GM23338 (cell line): ENCODE data around the gene OSBPL1A. TPM values are rescaled to one million over a fixed set of nuclear protein-coding genes. Genes with fewer than 3 reads are reported as not detected.

Experiments
- ATAC-seq: fragments of 200-7000 bp; cut with Tn5 transposase; 3 replicates; pipeline ENCODE4 v1.9.1; 2020
- DNase-seq: peaks from one replicate; pipeline ENCODE4 v3.0.0-alpha.2; 2015; ENCODE audit warnings: low spot score
- H2AFZ ChIP-seq: fragments of 200-600 bp; sonication (generic); 2 replicates; pipeline ENCODE4 v1.8.0; 2016; ENCODE audit warnings: antibody characterized with exemption, mild to moderate bottlenecking, moderate library complexity
- H3F3A ChIP-seq: fragments of 200-600 bp; sonication (generic); replicated peaks from 2 replicates; pipeline ENCODE4 v1.8.0; 2017; ENCODE audit warnings: antibody characterized with exemption, mixed run types, low read depth
- H3K27ac ChIP-seq: fragments of 200-600 bp; sonication (generic); 2 replicates; pipeline ENCODE4 v1.6.1; 2016; ENCODE audit warnings: low read depth
- H3K27me3 ChIP-seq: fragments of 200-600 bp; sonication (generic); 2 replicates; pipeline ENCODE4 v1.8.0; 2016; ENCODE audit warnings: mild to moderate bottlenecking, mixed run types, moderate library complexity; ENCODE audit not compliant: insufficient read depth
- H3K36me3 ChIP-seq: fragments of 200-600 bp; sonication (generic); 2 replicates; pipeline ENCODE4 v1.8.0; 2016; ENCODE audit warnings: mild to moderate bottlenecking; ENCODE audit not compliant: insufficient read depth
- H3K4me1 ChIP-seq: fragments of 200-600 bp; sonication (generic); 2 replicates; pipeline ENCODE4 v1.8.0; 2016; ENCODE audit warnings: mild to moderate bottlenecking, moderate library complexity; ENCODE audit not compliant: insufficient read depth
- H3K4me2 ChIP-seq: fragments of 200-600 bp; sonication (generic); 2 replicates; pipeline ENCODE4 v1.7.1; 2017; ENCODE audit warnings: mixed run types
- H3K4me3 ChIP-seq: fragments of 200-600 bp; sonication (generic); 2 replicates; pipeline ENCODE4 v1.6.1; 2016; ENCODE audit warnings: mixed run types
- H3K79me2 ChIP-seq: fragments of 200-600 bp; sonication (generic); replicated peaks from 2 replicates; pipeline ENCODE4 v1.8.0; 2017; ENCODE audit warnings: mild to moderate bottlenecking; ENCODE audit not compliant: insufficient read depth
- H3K9me2 ChIP-seq: fragments of 200-600 bp; sonication (generic); 2 replicates; pipeline ENCODE4 v1.8.0; 2017; ENCODE audit not compliant: insufficient read depth
- H4K20me1 ChIP-seq: fragments of 200-600 bp; sonication (generic); replicated peaks from 2 replicates; pipeline ENCODE4 v1.8.0; 2017; ENCODE audit warnings: mild to moderate bottlenecking; ENCODE audit not compliant: insufficient read depth
- H3K27ac Mint-ChIP-seq: 2 replicates; pipeline ENCODE4 v1.8.0; 2020; ENCODE audit warnings: inconsistent platforms, mild to moderate bottlenecking, moderate library complexity, mixed read lengths
- H3K27me3 Mint-ChIP-seq: 3 replicates; pipeline ENCODE4 v1.8.0; 2022; ENCODE audit warnings: low read depth, mild to moderate bottlenecking, moderate library complexity, mixed read lengths, inconsistent platforms; ENCODE audit not compliant: insufficient read depth, poor library complexity
- H3K36me3 Mint-ChIP-seq: 3 replicates; pipeline ENCODE4 v1.8.0; 2021; ENCODE audit warnings: low read depth, mild to moderate bottlenecking, inconsistent platforms, moderate library complexity, mixed read lengths
- H3K4me1 Mint-ChIP-seq: 3 replicates; pipeline ENCODE4 v1.8.0; 2020; ENCODE audit warnings: mild to moderate bottlenecking, inconsistent platforms, mixed read lengths
- H3K4me3 Mint-ChIP-seq: 3 replicates; pipeline ENCODE4 v1.8.0; 2021; ENCODE audit warnings: moderate library complexity, mild to moderate bottlenecking, inconsistent platforms, mixed read lengths
- H3K9me3 Mint-ChIP-seq: 3 replicates; pipeline ENCODE4 v1.8.0; 2020; ENCODE audit warnings: moderate library complexity, mild to moderate bottlenecking, inconsistent platforms, mixed read lengths
- EZH2 ChIP-seq: fragments of 200-600 bp; sonication (generic); IDR thresholded peaks from one replicate; pipeline ENCODE4 v1.8.0; 2017; ENCODE audit warnings: antibody characterized with exemption, mild to moderate bottlenecking, low read depth; ENCODE audit not compliant: unreplicated experiment
- EZH2phosphoT487 ChIP-seq: fragments of 200-600 bp; sonication (generic); IDR thresholded peaks from one replicate; pipeline ENCODE4 v1.8.1; 2018; ENCODE audit warnings: antibody characterized with exemption; ENCODE audit not compliant: unreplicated experiment
- JUNB ChIP-seq: IDR thresholded peaks from one replicate; pipeline ENCODE4 v1.6.1; 2016; ENCODE audit warnings: antibody characterized with exemption; ENCODE audit not compliant: unreplicated experiment
- polyA plus RNA-seq: library from polyadenylated mRNA; unstranded; fragments of >200 nt; fragmentation: Nextera tagmentation; extraction: Ambion mirVana; gene quantifications from 2 replicates; pipeline ENCODE4 v1.2.1, GENCODE V29; 2016
- total RNA-seq: library from RNA; depleted of rRNA; stranded (reverse); fragments of >200 nt; shearing (Covaris generic); gene quantifications from 2 replicates; pipeline ENCODE4 v1.2.3, GENCODE V29; 2014
- TF ChIP-seq, protein P1 (sequence below), 2 experiments: fragments of 200-600 bp in 1 of 2; sonication (generic) in 1 of 2; conservative IDR thresholded peaks; 2 replicates each; pipeline versions ENCODE4 v1.5.1 to v1.6.1; 2016 to 2017; ENCODE audit warnings: antibody characterized with exemption in 2 of 2, low read depth in 2 of 2, mild to moderate bottlenecking in 2 of 2, moderate library complexity in 1 of 2
- TF ChIP-seq, protein P2 (sequence below): fragments of 250-450 bp; sonication (Bioruptor Pico); IDR thresholded peaks from 2 replicates; pipeline ENCODE4 v1.5.0; 2020; ENCODE audit warnings: mild to moderate bottlenecking, moderate library complexity

OSBPL1A gene
- total and polyA plus RNA-seq, 2 experiments from 2014 or later: 55.6 to 71.4 TPM

DNA sequence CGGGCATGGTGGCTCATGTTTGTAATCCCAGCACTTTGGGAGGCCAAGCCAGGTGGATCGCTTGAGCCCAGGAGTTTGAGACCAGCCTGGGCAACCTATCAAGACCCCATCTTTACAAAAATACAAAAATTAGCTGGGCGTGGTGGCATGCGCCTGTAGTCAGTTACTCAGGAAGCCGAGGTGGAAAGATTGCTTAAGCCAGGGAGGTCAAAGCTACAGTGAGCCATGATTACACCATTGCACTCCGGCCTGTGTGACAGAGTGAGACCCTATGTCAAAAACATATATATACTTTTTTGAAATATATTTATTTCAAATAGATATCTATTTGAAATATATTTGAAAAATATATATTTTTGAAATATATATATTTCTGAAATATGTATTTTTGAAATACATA, 10.9 kb downstream of the OSBPL1A start:
- Mint-ChIP-seq H3K27me3 (no peaks in the 10 kb centered on the region), H3K4me3 (no peak overlapping the region), H3K36me3 (peaks cover 15% of the 10 kb centered on the region), H3K4me1 (peaks cover 19% of the 10 kb centered on the region), H3K27ac (no peak overlapping the region), H3K9me3 (no peaks in the 10 kb centered on the region)
- no peak overlapping the region for H2AFZ ChIP-seq
- no peak overlapping the region for H3K27ac ChIP-seq
- H3F3A ChIP-seq: peaks cover 4% of the 10 kb centered on the region; the same call in 1 of the 2 replicates
- no peak for DNase-seq
- peaks cover 6% of the 10 kb centered on the region; the same call in 1 of the 2 replicates for H3K36me3 ChIP-seq
- no peak for TF ChIP-seq JUNB
- no peaks in the 10 kb centered on the region for H3K9me2 ChIP-seq
- H3K79me2 ChIP-seq: peaks cover 99% of the 10 kb centered on the region
- H4K20me1 ChIP-seq: peaks cover 7% of the 10 kb centered on the region
- H3K4me1 ChIP-seq: peaks cover 4% of the 10 kb centered on the region; the same call in 1 of the 2 replicates
- no peaks in the 10 kb centered on the region for H3K27me3 ChIP-seq
- no peak overlapping the region for H3K4me3 ChIP-seq
- no peak for ATAC-seq
- no peak overlapping the region for H3K4me2 ChIP-seq

DNA sequence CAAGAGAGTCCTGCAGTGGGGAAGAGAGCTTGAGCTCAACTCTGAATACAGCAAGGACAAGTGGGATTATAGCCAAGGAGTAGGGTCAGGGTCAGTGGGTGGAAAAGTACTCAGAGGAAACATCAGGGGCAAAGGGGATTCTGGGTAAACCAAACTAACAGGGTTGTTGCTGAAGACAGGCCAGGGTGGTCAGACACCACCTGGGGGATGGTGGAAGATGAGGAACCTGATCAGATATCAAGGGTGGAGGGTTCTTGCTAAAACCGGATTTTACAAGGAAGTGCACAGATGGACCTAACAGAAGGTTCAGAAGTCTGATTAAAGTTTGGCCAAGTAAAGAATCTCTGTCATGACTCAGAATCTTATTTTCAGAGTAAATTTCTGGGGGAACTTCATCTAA, 16.5 kb downstream of the OSBPL1A start:
- ATAC-seq: no peak
- DNase-seq: no peak
- Histone ChIP-seq H3K9me2 (no peaks in the 10 kb centered on the region), H3F3A (peaks cover 11% of the 10 kb centered on the region; the same call in 1 of the 2 replicates), H3K27me3 (no peaks in the 10 kb centered on the region), H3K4me1 (peaks cover 49% of the 10 kb centered on the region), H4K20me1 (peaks cover 7% of the 10 kb centered on the region; the same call in 1 of the 2 replicates), H3K4me2 (peak overlapping the region; percentile 59; the same call in 1 of the 2 replicates), H3K36me3 (peaks cover 8% of the 10 kb centered on the region; the same call in 1 of the 2 replicates), H3K79me2 (peaks cover 66% of the 10 kb centered on the region), H3K4me3 (no peak overlapping the region), H2AFZ (no peak overlapping the region), H3K27ac (peak overlapping the region; percentile 84)
- no peak for TF ChIP-seq JUNB
- Mint-ChIP-seq H3K27ac (peak overlapping the region; percentile 83), H3K4me1 (peaks cover 53% of the 10 kb centered on the region), H3K36me3 (peaks cover 23% of the 10 kb centered on the region), H3K27me3 (peaks cover 2% of the 10 kb centered on the region), H3K4me3 (no peak overlapping the region), H3K9me3 (no peaks in the 10 kb centered on the region)

GRCh38 chr18:24380163-24380747, 17.4 kb downstream of the OSBPL1A start:
- H3K27me3 Mint-ChIP-seq: peaks cover 6% of the 10 kb centered on the region
- no peak for TF ChIP-seq EZH2
- TF ChIP-seq, protein P1, sequence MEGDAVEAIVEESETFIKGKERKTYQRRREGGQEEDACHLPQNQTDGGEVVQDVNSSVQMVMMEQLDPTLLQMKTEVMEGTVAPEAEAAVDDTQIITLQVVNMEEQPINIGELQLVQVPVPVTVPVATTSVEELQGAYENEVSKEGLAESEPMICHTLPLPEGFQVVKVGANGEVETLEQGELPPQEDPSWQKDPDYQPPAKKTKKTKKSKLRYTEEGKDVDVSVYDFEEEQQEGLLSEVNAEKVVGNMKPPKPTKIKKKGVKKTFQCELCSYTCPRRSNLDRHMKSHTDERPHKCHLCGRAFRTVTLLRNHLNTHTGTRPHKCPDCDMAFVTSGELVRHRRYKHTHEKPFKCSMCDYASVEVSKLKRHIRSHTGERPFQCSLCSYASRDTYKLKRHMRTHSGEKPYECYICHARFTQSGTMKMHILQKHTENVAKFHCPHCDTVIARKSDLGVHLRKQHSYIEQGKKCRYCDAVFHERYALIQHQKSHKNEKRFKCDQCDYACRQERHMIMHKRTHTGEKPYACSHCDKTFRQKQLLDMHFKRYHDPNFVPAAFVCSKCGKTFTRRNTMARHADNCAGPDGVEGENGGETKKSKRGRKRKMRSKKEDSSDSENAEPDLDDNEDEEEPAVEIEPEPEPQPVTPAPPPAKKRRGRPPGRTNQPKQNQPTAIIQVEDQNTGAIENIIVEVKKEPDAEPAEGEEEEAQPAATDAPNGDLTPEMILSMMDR (conservative IDR thresholded peaks at IDR 0.05; ENCODE audit: low read depth in 2 of 2): no peak
- TF ChIP-seq, protein P2, sequence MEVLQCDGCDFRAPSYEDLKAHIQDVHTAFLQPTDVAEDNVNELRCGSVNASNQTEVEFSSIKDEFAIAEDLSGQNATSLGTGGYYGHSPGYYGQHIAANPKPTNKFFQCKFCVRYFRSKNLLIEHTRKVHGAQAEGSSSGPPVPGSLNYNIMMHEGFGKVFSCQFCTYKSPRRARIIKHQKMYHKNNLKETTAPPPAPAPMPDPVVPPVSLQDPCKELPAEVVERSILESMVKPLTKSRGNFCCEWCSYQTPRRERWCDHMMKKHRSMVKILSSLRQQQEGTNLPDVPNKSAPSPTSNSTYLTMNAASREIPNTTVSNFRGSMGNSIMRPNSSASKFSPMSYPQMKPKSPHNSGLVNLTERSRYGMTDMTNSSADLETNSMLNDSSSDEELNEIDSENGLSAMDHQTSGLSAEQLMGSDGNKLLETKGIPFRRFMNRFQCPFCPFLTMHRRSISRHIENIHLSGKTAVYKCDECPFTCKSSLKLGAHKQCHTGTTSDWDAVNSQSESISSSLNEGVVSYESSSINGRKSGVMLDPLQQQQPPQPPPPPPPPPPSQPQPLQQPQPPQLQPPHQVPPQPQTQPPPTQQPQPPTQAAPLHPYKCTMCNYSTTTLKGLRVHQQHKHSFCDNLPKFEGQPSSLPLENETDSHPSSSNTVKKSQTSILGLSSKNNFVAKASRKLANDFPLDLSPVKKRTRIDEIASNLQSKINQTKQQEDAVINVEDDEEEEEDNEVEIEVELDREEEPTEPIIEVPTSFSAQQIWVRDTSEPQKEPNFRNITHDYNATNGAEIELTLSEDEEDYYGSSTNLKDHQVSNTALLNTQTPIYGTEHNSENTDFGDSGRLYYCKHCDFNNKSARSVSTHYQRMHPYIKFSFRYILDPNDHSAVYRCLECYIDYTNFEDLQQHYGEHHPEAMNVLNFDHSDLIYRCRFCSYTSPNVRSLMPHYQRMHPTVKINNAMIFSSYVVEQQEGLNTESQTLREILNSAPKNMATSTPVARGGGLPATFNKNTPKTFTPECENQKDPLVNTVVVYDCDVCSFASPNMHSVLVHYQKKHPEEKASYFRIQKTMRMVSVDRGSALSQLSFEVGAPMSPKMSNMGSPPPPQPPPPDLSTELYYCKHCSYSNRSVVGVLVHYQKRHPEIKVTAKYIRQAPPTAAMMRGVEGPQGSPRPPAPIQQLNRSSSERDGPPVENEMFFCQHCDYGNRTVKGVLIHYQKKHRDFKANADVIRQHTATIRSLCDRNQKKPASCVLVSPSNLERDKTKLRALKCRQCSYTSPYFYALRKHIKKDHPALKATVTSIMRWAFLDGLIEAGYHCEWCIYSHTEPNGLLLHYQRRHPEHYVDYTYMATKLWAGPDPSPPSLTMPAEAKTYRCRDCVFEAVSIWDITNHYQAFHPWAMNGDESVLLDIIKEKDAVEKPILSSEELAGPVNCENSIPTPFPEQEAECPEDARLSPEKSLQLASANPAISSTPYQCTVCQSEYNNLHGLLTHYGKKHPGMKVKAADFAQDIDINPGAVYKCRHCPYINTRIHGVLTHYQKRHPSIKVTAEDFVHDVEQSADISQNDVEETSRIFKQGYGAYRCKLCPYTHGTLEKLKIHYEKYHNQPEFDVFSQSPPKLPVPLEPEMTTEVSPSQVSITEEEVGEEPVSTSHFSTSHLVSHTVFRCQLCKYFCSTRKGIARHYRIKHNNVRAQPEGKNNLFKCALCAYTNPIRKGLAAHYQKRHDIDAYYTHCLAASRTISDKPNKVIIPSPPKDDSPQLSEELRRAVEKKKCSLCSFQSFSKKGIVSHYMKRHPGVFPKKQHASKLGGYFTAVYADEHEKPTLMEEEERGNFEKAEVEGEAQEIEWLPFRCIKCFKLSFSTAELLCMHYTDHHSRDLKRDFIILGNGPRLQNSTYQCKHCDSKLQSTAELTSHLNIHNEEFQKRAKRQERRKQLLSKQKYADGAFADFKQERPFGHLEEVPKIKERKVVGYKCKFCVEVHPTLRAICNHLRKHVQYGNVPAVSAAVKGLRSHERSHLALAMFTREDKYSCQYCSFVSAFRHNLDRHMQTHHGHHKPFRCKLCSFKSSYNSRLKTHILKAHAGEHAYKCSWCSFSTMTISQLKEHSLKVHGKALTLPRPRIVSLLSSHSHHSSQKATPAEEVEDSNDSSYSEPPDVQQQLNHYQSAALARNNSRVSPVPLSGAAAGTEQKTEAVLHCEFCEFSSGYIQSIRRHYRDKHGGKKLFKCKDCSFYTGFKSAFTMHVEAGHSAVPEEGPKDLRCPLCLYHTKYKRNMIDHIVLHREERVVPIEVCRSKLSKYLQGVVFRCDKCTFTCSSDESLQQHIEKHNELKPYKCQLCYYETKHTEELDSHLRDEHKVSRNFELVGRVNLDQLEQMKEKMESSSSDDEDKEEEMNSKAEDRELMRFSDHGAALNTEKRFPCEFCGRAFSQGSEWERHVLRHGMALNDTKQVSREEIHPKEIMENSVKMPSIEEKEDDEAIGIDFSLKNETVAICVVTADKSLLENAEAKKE (CRISPR knock-in tag): no peak
- TF ChIP-seq EZH2phosphoT487: no peak
- no peak for TF ChIP-seq JUNB
- Histone ChIP-seq H4K20me1 (no peaks in the 10 kb centered on the region), H3K36me3 (peaks cover 12% of the 10 kb centered on the region; the same call in 1 of the 2 replicates), H3K4me3 (no peak overlapping the region), H3F3A (peaks cover 11% of the 10 kb centered on the region; the same call in 1 of the 2 replicates), H3K27me3 (no peaks in the 10 kb centered on the region), H2AFZ (no peak overlapping the region), H3K4me1 (peaks cover 46% of the 10 kb centered on the region), H3K4me2 (peak overlapping the region; percentile 59), H3K9me2 (no peaks in the 10 kb centered on the region), H3K27ac (peak overlapping the region; percentile 84), H3K79me2 (peaks cover 57% of the 10 kb centered on the region)
- ATAC-seq (peak; percentile 61), DNase-seq (peak; percentile 51)
- peak overlapping the region; percentile 83 for H3K27ac Mint-ChIP-seq
- H3K4me3 Mint-ChIP-seq: no peak overlapping the region; the same call in 2 of the 3 replicates
- no peaks in the 10 kb centered on the region for H3K9me3 Mint-ChIP-seq
- H3K4me1 Mint-ChIP-seq: peaks cover 53% of the 10 kb centered on the region
- H3K36me3 Mint-ChIP-seq: peaks cover 32% of the 10 kb centered on the region
